Loucy (cell line): Measurements from ENCODE around the gene IQCK.

Source experiments
- H2AFZ ChIP-seq: fragments of 200-600 bp; sonication (generic); 2 replicates; pipeline ENCODE4 v1.6.0; 2016; ENCODE audit warnings: antibody characterized with exemption, mild to moderate bottlenecking, low read length, moderate library complexity
- H3F3A ChIP-seq: fragments of 200-600 bp; 2 replicates; pipeline ENCODE4 v1.6.0; 2016; ENCODE audit warnings: antibody characterized with exemption, low read depth, mild to moderate bottlenecking
- H3K27me3 ChIP-seq: fragments of 200-600 bp; sonication (generic); 2 replicates; pipeline ENCODE4 v1.6.1; 2014; ENCODE audit warnings: low read length, mild to moderate bottlenecking; ENCODE audit not compliant: insufficient read depth, poor library complexity, severe bottlenecking
- H3K36me3 ChIP-seq: fragments of 200-600 bp; sonication (generic); 2 replicates; pipeline ENCODE4 v1.6.1; 2016; ENCODE audit warnings: low read length; ENCODE audit not compliant: insufficient read depth
- H3K4me1 ChIP-seq: fragments of 200-600 bp; sonication (generic); 2 replicates; pipeline ENCODE4 v1.5.1; 2014; ENCODE audit warnings: low read length, mild to moderate bottlenecking; ENCODE audit not compliant: insufficient read depth, poor library complexity, severe bottlenecking
- H3K4me2 ChIP-seq: fragments of 200-600 bp; sonication (generic); 2 replicates; pipeline ENCODE4 v1.6.0; 2014; ENCODE audit warnings: antibody characterized with exemption, low read length, low read depth, mild to moderate bottlenecking; ENCODE audit not compliant: poor library complexity, severe bottlenecking
- H3K4me3 ChIP-seq: fragments of 200-600 bp; sonication (generic); 2 replicates; pipeline ENCODE4 v1.5.1; 2014; ENCODE audit warnings: low read length, mild to moderate bottlenecking, mixed read lengths; ENCODE audit not compliant: poor library complexity, severe bottlenecking
- H3K79me2 ChIP-seq: fragments of 200-600 bp; sonication (generic); 2 replicates; pipeline ENCODE4 v1.6.1; 2014; ENCODE audit warnings: low read length; ENCODE audit not compliant: insufficient read depth
- H3K9ac ChIP-seq: fragments of 200-600 bp; sonication (generic); 2 replicates; pipeline ENCODE4 v1.6.0; 2014; ENCODE audit warnings: mild to moderate bottlenecking, low read depth, low read length, moderate library complexity; ENCODE audit not compliant: poor library complexity, severe bottlenecking
- H3K9me2 ChIP-seq: fragments of 200-600 bp; sonication (generic); replicated peaks from 2 replicates; pipeline ENCODE4 v1.6.1; 2016; ENCODE audit warnings: low read depth, low read length, mixed read lengths
- H3K9me3 ChIP-seq: fragments of 200-600 bp; sonication (generic); 2 replicates; pipeline ENCODE4 v1.6.1; 2014; ENCODE audit warnings: mild to moderate bottlenecking, antibody characterized with exemption, low read length, low read depth; ENCODE audit not compliant: insufficient read depth
- H4K20me1 ChIP-seq: fragments of 200-600 bp; sonication (generic); 2 replicates; pipeline ENCODE4 v1.6.0; 2014; ENCODE audit warnings: antibody characterized with exemption, low read length, mild to moderate bottlenecking; ENCODE audit not compliant: insufficient read depth, poor library complexity, severe bottlenecking
- CTCF ChIP-seq: fragments of 200-600 bp; sonication (generic); conservative IDR thresholded peaks from 2 replicates; pipeline ENCODE4 v1.5.1; 2014; ENCODE audit warnings: mild to moderate bottlenecking, antibody characterized with exemption, low read length
- EZH2phosphoT487 ChIP-seq: fragments of 200-600 bp; IDR thresholded peaks from 2 replicates; pipeline ENCODE4 v1.6.1; 2018; ENCODE audit warnings: antibody characterized with exemption, mild to moderate bottlenecking, moderate library complexity, borderline replicate concordance

Gene IQCK

GRCh38 chr16:19687279-19687678 is 30.8 kb upstream of the IQCK start:
- Histone ChIP-seq H4K20me1 (no peaks in the 10 kb centered on the region), H3K9me3 (no peaks in the 10 kb centered on the region), H3K4me2 (no peak overlapping the region), H3K79me2 (no peaks in the 10 kb centered on the region), H3K4me3 (no peak overlapping the region), H3K4me1 (no peaks in the 10 kb centered on the region), H3K27me3 (no peaks in the 10 kb centered on the region), H3K36me3 (peaks cover 3% of the 10 kb centered on the region; the same call in 1 of the 2 replicates), H3K9me2 (no peaks in the 10 kb centered on the region), H2AFZ (no peak overlapping the region), H3F3A (no peaks in the 10 kb centered on the region), H3K9ac (no peak overlapping the region)
- TF ChIP-seq EZH2phosphoT487 (no peak), CTCF (no peak)

- Histone ChIP-seq H3K27me3 (no peaks in the 10 kb centered on the region), H2AFZ (no peak overlapping the region), H3K9ac (no peak overlapping the region), H3K36me3 (peaks cover under 1% of the 10 kb centered on the region; the same call in 1 of the 2 replicates), H3K79me2 (no peaks in the 10 kb centered on the region), H4K20me1 (no peaks in the 10 kb centered on the region), H3K9me3 (no peaks in the 10 kb centered on the region), H3F3A (no peaks in the 10 kb centered on the region), H3K4me3 (no peak overlapping the region), H3K4me1 (no peaks in the 10 kb centered on the region), H3K9me2 (no peaks in the 10 kb centered on the region), H3K4me2 (no peak overlapping the region)
- TF ChIP-seq CTCF: no peak
- no peak for TF ChIP-seq EZH2phosphoT487
Measured at GRCh38 chr16:19688396-19689024, 29.6 kb upstream of the IQCK start.

- Histone ChIP-seq H3K9me2 (no peaks in the 10 kb centered on the region), H2AFZ (no peak overlapping the region)
- TF ChIP-seq EZH2phosphoT487 (no peak), CTCF (no peak)
Measured at GRCh38 chr16:19689342-19689741, 28.7 kb upstream of the IQCK start.

More at GRCh38 chr16:19689342-19689741, 28.7 kb upstream of the IQCK start:
- Histone ChIP-seq H3K4me3 (no peak overlapping the region), H4K20me1 (no peaks in the 10 kb centered on the region), H3K4me2 (no peak overlapping the region), H3F3A (no peaks in the 10 kb centered on the region), H3K4me1 (no peaks in the 10 kb centered on the region), H3K27me3 (no peaks in the 10 kb centered on the region), H3K9me3 (no peaks in the 10 kb centered on the region), H3K36me3 (no peaks in the 10 kb centered on the region), H3K79me2 (no peaks in the 10 kb centered on the region), H3K9ac (no peak overlapping the region)
